Measurements from ENCODE around the gene RELN.
"Not testable (repeated sequence)": the region's sequence is repeated elsewhere in the genome, so short reads cannot be mapped to it uniquely, and the experiment has no call there.

The RELN gene

GRCh38 chr7:103781409-103781808 is 208.0 kb downstream of the RELN start:
- no peak for TF ChIP-seq CTCF (conservative IDR thresholded peaks at IDR 0.05)
- no peak overlapping the region for H3K27ac ChIP-seq

GRCh38 chr7:103780561-103780960 is 208.9 kb downstream of the RELN start:
- not testable (repeated sequence) for H3K27ac ChIP-seq

GRCh38 chr7:103777440-103777839 is 212.0 kb downstream of the RELN start:
- no peak for TF ChIP-seq CTCF (conservative IDR thresholded peaks at IDR 0.05)
- no peak overlapping the region for H3K27ac ChIP-seq

- no peak for TF ChIP-seq CTCF (conservative IDR thresholded peaks at IDR 0.05)
- no peak overlapping the region for H3K27ac ChIP-seq
These were observed 215.7 kb downstream of the RELN start for GRCh38 chr7:103773726-103774125.

GRCh38 chr7:103772171-103772773 is 217.2 kb downstream of the RELN start:
- no peak overlapping the region for H3K27ac ChIP-seq
- no peak for TF ChIP-seq CTCF (conservative IDR thresholded peaks at IDR 0.05)

GRCh38 chr7:103771294-103771693 is 218.2 kb downstream of the RELN start:
- no peak overlapping the region for H3K27ac ChIP-seq
- no peak for TF ChIP-seq CTCF (conservative IDR thresholded peaks at IDR 0.05)

GRCh38 chr7:103766660-103767059 is 222.8 kb downstream of the RELN start:
- no peak overlapping the region for H3K27ac ChIP-seq
- TF ChIP-seq CTCF (conservative IDR thresholded peaks at IDR 0.05), result no peak

GRCh38 chr7:103765901-103766300 is 223.6 kb downstream of the RELN start:
- no peak for TF ChIP-seq CTCF (conservative IDR thresholded peaks at IDR 0.05)

More at GRCh38 chr7:103765901-103766300, 223.6 kb downstream of the RELN start:
- no peak overlapping the region for H3K27ac ChIP-seq

Data from VCaP (cell line).